Kidney (tissue), 14 donors: ENCODE data around the gene MPND. TPM values are rescaled to one million over a fixed set of nuclear protein-coding genes. Genes with fewer than 3 reads are reported as not detected.
A peak's percentile ranks its signal among the peaks of the same experiment; 100 is the strongest.

Experiments used
- DNase-seq, 5 donors: peaks; one replicate each; pipeline ENCODE4 v3.0.0-alpha.2; 2013 to 2020
- FAIRE-seq: peaks from 2 replicates; lab custom pipeline; 2012; peaks lifted over from hg19 to GRCh38; lab: Jason Lieb, UNC
- H3K27ac ChIP-seq, 2 donors: one replicate each; pipeline ENCODE4 v1.7.0; 2013; ENCODE audit warnings: low read depth in 2 of 2, low read length in 2 of 2, inconsistent platforms in 1 of 2
- H3K27me3 ChIP-seq: one replicate; pipeline ENCODE4 v1.7.1; 2013; ENCODE audit warnings: low read length, inconsistent platforms; ENCODE audit not compliant: control insufficient read depth, insufficient read depth
- H3K36me3 ChIP-seq, 3 donors: one replicate each; pipeline versions ENCODE4 v1.7.0 to v1.7.1; 2013; ENCODE audit warnings: low read length in 3 of 3, control low read depth in 1 of 3, inconsistent platforms in 1 of 3; ENCODE audit not compliant: insufficient read depth in 3 of 3, control insufficient read depth in 2 of 3
- H3K4me1 ChIP-seq, 3 donors: one replicate each; pipeline versions ENCODE4 v1.7.0 to v1.7.1; 2013; ENCODE audit warnings: low read length in 3 of 3, inconsistent platforms in 1 of 3, low read depth in 1 of 3; ENCODE audit not compliant: control insufficient read depth in 2 of 3, insufficient read depth in 2 of 3
- H3K4me3 ChIP-seq, 3 donors: one replicate each; pipeline versions ENCODE4 v1.7.0 to v1.8.1; 2013; ENCODE audit warnings: low read length in 3 of 3, control low read depth in 1 of 3, inconsistent platforms in 1 of 3
- H3K9ac ChIP-seq, 3 donors: one replicate each; pipeline versions ENCODE4 v1.7.0 to v1.7.1; 2013; ENCODE audit warnings: low read length in 3 of 3, control low read depth in 1 of 3, inconsistent platforms in 1 of 3
- H3K9me3 ChIP-seq, 3 donors: one replicate each; pipeline versions ENCODE4 v1.7.0 to v1.7.1; 2013; ENCODE audit warnings: low read length in 3 of 3, control low read depth in 1 of 3, inconsistent platforms in 1 of 3; ENCODE audit not compliant: control insufficient read depth in 2 of 3, insufficient read depth in 1 of 3
- intact Hi-C: fragments of 100-400 bp; cut with DNase I; formaldehyde crosslinking; loops from one replicate; pipeline ENCODE4 v1.11.1; 2022
- polyA plus RNA-seq: library from polyadenylated mRNA; stranded (reverse); fragments of 350-450 nt; fragmentation: Illumina TruSeq; extraction: RNeasy Lipid Tissue Mini Kit (QIAGEN cat#74804); gene quantifications from one replicate; pipeline ENCODE4 v1.2.3, GENCODE V29; 2014; ENCODE audit warnings: low read depth, low replicate concordance; ENCODE audit not compliant: insufficient read depth
- total RNA-seq: library from RNA; stranded (reverse); fragmentation: NEBNext Ultra II Directional; extraction: Animal tissue kit (Norgen Biotek cat#: 25700); gene quantifications from one replicate; pipeline ENCODE4 v1.2.1, GENCODE V29; 2021
- TF ChIP-seq, protein P1 (sequence below): IDR thresholded peaks from 3 replicates; pipeline ENCODE4 v1.5.1; 2012; ENCODE audit warnings: mild to moderate bottlenecking, moderate library complexity, borderline replicate concordance; ENCODE audit not compliant: insufficient read depth; ENCODE audit errors: extremely low read depth
- donor health status: control.
- donor health status: control.
- donor health status: control.
- donor health status: control.
- donor health status: control.
- donor health status: DM: yes; HTN: yes; CAD: no.
- donor health status: Normal renal cell carcinoma (clear cell type).

The MPND gene
- total and polyA plus RNA-seq, 2 donors from 2014 or later = 24.1 to 43.5 TPM

DNA sequence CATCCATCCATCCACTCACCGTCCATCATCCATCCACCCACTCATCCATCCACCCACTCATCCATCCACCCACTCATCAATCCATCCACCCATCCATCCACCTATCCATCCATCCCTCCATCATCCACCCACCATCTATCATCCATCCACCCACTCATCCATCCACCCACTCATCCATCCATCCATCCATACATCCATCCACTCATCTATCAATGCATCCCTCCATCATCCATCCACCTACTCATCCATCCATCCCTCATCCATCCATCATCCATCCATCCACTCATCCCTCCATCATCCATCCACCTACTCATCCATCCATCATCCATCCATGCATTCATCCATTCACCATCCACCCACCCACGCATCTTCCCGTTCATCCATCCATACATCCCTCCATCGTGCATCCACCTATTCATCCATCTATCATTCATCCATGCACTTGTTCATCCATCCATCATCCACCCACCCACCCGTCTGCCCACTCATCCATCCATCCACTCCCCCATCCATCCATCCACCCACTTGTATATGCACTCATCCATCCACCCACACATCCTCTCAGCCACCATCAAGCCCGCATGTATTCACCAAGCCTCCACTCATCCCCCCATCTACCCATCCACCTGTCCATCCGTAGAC lies 8.3 kb upstream of the MPND start:
- intact Hi-C loops = no loop called here
- DNase-seq (no peak), FAIRE-seq (no peak)
- TF ChIP-seq, protein P1, sequence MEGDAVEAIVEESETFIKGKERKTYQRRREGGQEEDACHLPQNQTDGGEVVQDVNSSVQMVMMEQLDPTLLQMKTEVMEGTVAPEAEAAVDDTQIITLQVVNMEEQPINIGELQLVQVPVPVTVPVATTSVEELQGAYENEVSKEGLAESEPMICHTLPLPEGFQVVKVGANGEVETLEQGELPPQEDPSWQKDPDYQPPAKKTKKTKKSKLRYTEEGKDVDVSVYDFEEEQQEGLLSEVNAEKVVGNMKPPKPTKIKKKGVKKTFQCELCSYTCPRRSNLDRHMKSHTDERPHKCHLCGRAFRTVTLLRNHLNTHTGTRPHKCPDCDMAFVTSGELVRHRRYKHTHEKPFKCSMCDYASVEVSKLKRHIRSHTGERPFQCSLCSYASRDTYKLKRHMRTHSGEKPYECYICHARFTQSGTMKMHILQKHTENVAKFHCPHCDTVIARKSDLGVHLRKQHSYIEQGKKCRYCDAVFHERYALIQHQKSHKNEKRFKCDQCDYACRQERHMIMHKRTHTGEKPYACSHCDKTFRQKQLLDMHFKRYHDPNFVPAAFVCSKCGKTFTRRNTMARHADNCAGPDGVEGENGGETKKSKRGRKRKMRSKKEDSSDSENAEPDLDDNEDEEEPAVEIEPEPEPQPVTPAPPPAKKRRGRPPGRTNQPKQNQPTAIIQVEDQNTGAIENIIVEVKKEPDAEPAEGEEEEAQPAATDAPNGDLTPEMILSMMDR = no peak
- H3K36me3 ChIP-seq = no peaks in the 10 kb centered on the region
- H3K4me1 ChIP-seq = peaks cover 0 to 3% (median 0%) of the 10 kb centered on the region in 3 donors
- H3K9ac ChIP-seq = no peak overlapping the region
- H3K9me3 ChIP-seq = no peaks in the 10 kb centered on the region
- H3K4me3 ChIP-seq = no peak overlapping the region
- no peaks in the 10 kb centered on the region for H3K27me3 ChIP-seq
- H3K27ac ChIP-seq = no peak overlapping the region

- TF ChIP-seq, protein P1 = no peak
- intact Hi-C loops = no loop called here
- DNase-seq = peak in 4 of 5 donors; percentile 38 to 67 (median 64)
- peaks cover 0 to 7% (median 3%) of the 10 kb centered on the region in 3 donors for H3K4me1 ChIP-seq
- FAIRE-seq = no peak
- no peaks in the 10 kb centered on the region for H3K27me3 ChIP-seq
- H3K4me3 ChIP-seq = peak overlapping the region; percentile 46 to 86 (median 63)
- H3K36me3 ChIP-seq = no peaks in the 10 kb centered on the region
- H3K9ac ChIP-seq = peak overlapping the region; percentile 55 to 90 (median 55)
- H3K27ac ChIP-seq = peak overlapping the region in 1 of 2 donors; percentile 33
- no peaks in the 10 kb centered on the region for H3K9me3 ChIP-seq
Observed at GRCh38 chr19:4337906-4338440, 5.4 kb upstream of the MPND start.

- FAIRE-seq = no peak
- peak; percentile 59 to 87 (median 70) for DNase-seq
- intact Hi-C loops = no loop called here
- H3K27me3 ChIP-seq = no peaks in the 10 kb centered on the region
- no peaks in the 10 kb centered on the region for H3K9me3 ChIP-seq
- peak within 1 kb of the TSS; percentile 46 to 86 (median 63) for H3K4me3 ChIP-seq
- H3K9ac ChIP-seq = peak within 1 kb of the TSS; percentile 55 to 90 (median 55)
- peaks cover 0 to 9% (median 3%) of the 10 kb centered on the region in 3 donors for H3K4me1 ChIP-seq
- peak within 1 kb of the TSS in 1 of 2 donors; percentile 69 for H3K27ac ChIP-seq
- no peaks in the 10 kb centered on the region for H3K36me3 ChIP-seq
- TF ChIP-seq, protein P1 = no peak
Observed at GRCh38 chr19:4338441-4339355, 4.7 kb upstream of the MPND start, which contains the start of gene STAP2. TSS of gene STAP2 (minus strand) at chr19:4338827. CDS start at chr19:4338753, 74 bp downstream.
